Caco-2 (cell line): Measurements from ENCODE around the gene ITPRIPL1. TPM values are rescaled to one million over a fixed set of nuclear protein-coding genes. Genes with fewer than 3 reads are reported as not detected.

Experiments used
- BruUV-seq: library from RNA; stranded (reverse); fragments of 400-500 nt; replicated peaks from 2 replicates; lab custom pipeline; 2021; lab: Mats Ljungman, UMichigan
- CTCF ChIA-PET: fragments of 300-600 bp; sonication (Branson Sonifier 250); formaldehyde crosslinking; loops from one replicate; lab custom pipeline; 2022; ENCODE audit warnings: antibody characterized with exemption; lab: Charles Lee
- POLR2A ChIA-PET: fragments of 300-600 bp; sonication (Branson Sonifier 250); formaldehyde crosslinking; loops from one replicate; lab custom pipeline; 2022; ENCODE audit warnings: antibody characterized with exemption; lab: Charles Lee
- DNase-seq, 2 experiments: peaks; one replicate each; pipeline versions ENCODE4 v3.0.0 to v3.0.0-alpha.2; 2020 to 2022
- H3K27me3 ChIP-seq: replicated peaks from 2 replicates; pipeline ENCODE4 v1.6.0; 2011; ENCODE audit warnings: low read length; ENCODE audit not compliant: control insufficient read depth, insufficient read depth
- H3K36me3 ChIP-seq: 2 replicates; pipeline ENCODE4 v1.5.1; 2011; ENCODE audit warnings: low read length; ENCODE audit not compliant: control insufficient read depth, insufficient read depth
- H3K4me1 ChIP-seq: fragments of 250-450 bp; sonication (Bioruptor Pico); 2 replicates; pipeline ENCODE4 v1.5.1; 2020; ENCODE audit warnings: mild to moderate bottlenecking
- H3K4me3 ChIP-seq: 2 replicates; pipeline ENCODE4 v1.5.1; 2011; ENCODE audit warnings: low read depth, mild to moderate bottlenecking, control low read depth, low read length
- H3K9me3 ChIP-seq: fragments of 250-450 bp; sonication (Bioruptor Pico); 2 replicates; pipeline ENCODE4 v1.5.1; 2020; ENCODE audit warnings: mild to moderate bottlenecking, moderate library complexity
- H3K27ac Mint-ChIP-seq: one replicate; pipeline ENCODE4 v1.8.0; 2022; ENCODE audit warnings: mixed read lengths; ENCODE audit not compliant: unreplicated experiment
- H3K27me3 Mint-ChIP-seq: one replicate; pipeline ENCODE4 v1.8.0; 2022; ENCODE audit warnings: mixed read lengths; ENCODE audit not compliant: insufficient read depth, unreplicated experiment
- H3K36me3 Mint-ChIP-seq: one replicate; pipeline ENCODE4 v1.8.0; 2022; ENCODE audit warnings: mild to moderate bottlenecking, mixed read lengths; ENCODE audit not compliant: insufficient read depth, unreplicated experiment
- H3K4me1 Mint-ChIP-seq: one replicate; pipeline ENCODE4 v1.8.0; 2022; ENCODE audit warnings: low read depth, mixed read lengths; ENCODE audit not compliant: unreplicated experiment
- H3K4me3 Mint-ChIP-seq: one replicate; pipeline ENCODE4 v1.8.0; 2022; ENCODE audit warnings: mild to moderate bottlenecking, moderate library complexity, mixed read lengths; ENCODE audit not compliant: unreplicated experiment
- H3K9me3 Mint-ChIP-seq: one replicate; pipeline ENCODE4 v1.8.0; 2022; ENCODE audit warnings: mixed read lengths; ENCODE audit not compliant: unreplicated experiment
- CTCF ChIP-seq, 2 experiments: fragments of 200-600 bp in 1 of 2; IDR thresholded peaks; 1 replicate in 1 of 2; 2 replicates in 1 of 2; pipeline versions ENCODE4 v1.5.1 to v1.8.0; 2011 to 2022; ENCODE audit warnings: antibody characterized with exemption in 1 of 2, control low read depth in 1 of 2, inconsistent platforms in 1 of 2, low read depth in 1 of 2, low read length in 1 of 2, mild to moderate bottlenecking in 1 of 2, moderate library complexity in 1 of 2; ENCODE audit not compliant: insufficient read depth in 1 of 2, severe bottlenecking in 1 of 2, unreplicated experiment in 1 of 2
- intact Hi-C: fragments of 100-400 bp; cut with micrococcal nuclease; formaldehyde crosslinking; loops from one replicate; pipeline ENCODE4 v1.10.0; 2022; ENCODE audit not compliant: unreplicated experiment
- total RNA-seq: library from RNA; stranded (reverse); gene quantifications from 2 replicates; pipeline ENCODE4 v1.2.3, GENCODE V29; 2022

Gene ITPRIPL1
- total RNA-seq, 1 experiment from 2014 or later: 1.9 TPM

- no peak for TF ChIP-seq CTCF (IDR thresholded peaks at IDR 0.05; ENCODE audit: insufficient read depth in 1 of 2, low read depth in 1 of 2, low read length in 1 of 2, severe bottlenecking in 1 of 2, unreplicated experiment in 1 of 2)
- POLR2A ChIA-PET: no interaction called here
- intact Hi-C loops: no loop called here
- no peaks in the 10 kb centered on the region for H3K27me3 Mint-ChIP-seq
- no TSS peak for BruUV-seq
- Histone ChIP-seq H3K9me3 (no peaks in the 10 kb centered on the region), H3K27me3 (no peaks in the 10 kb centered on the region), H3K4me3 (no peak overlapping the region), H3K4me1 (no peaks in the 10 kb centered on the region), H3K36me3 (peaks cover 10% of the 10 kb centered on the region)
- peaks cover 93% of the 10 kb centered on the region for H3K36me3 Mint-ChIP-seq
- no peak overlapping the region for H3K4me3 Mint-ChIP-seq
- no peaks in the 10 kb centered on the region for H3K4me1 Mint-ChIP-seq
- no peaks in the 10 kb centered on the region for H3K9me3 Mint-ChIP-seq
- CTCF ChIA-PET: no interaction called here
- no peak for DNase-seq
- H3K27ac Mint-ChIP-seq: no peak overlapping the region
Measured at GRCh38 chr2:96296925-96297324, 28.2 kb upstream of the ITPRIPL1 start.

GRCh38 chr2:96301865-96302264 is 23.3 kb upstream of the ITPRIPL1 start:
- Mint-ChIP-seq H3K4me3 (no peak overlapping the region), H3K27ac (no peak overlapping the region), H3K4me1 (peaks cover 17% of the 10 kb centered on the region), H3K9me3 (no peaks in the 10 kb centered on the region), H3K27me3 (no peaks in the 10 kb centered on the region), H3K36me3 (peaks cover 88% of the 10 kb centered on the region)
- Histone ChIP-seq H3K27me3 (no peaks in the 10 kb centered on the region), H3K36me3 (peaks cover 7% of the 10 kb centered on the region), H3K4me1 (no peaks in the 10 kb centered on the region), H3K9me3 (no peaks in the 10 kb centered on the region), H3K4me3 (no peak overlapping the region)
- no peak for DNase-seq
- TF ChIP-seq CTCF (IDR thresholded peaks at IDR 0.05; ENCODE audit: insufficient read depth in 1 of 2, low read depth in 1 of 2, low read length in 1 of 2, severe bottlenecking in 1 of 2, unreplicated experiment in 1 of 2): no peak
- POLR2A ChIA-PET: interaction anchor here (0.6 kb wide), 1 partner anchor 8 kb away, joined by 6 read pairs; no protein-coding TSS in a partner anchor
- intact Hi-C loops: no loop called here
- BruUV-seq: no TSS peak
- CTCF ChIA-PET: no interaction called here

GRCh38 chr2:96304606-96305005 is 20.5 kb upstream of the ITPRIPL1 start:
- TF ChIP-seq CTCF (IDR thresholded peaks at IDR 0.05; ENCODE audit: insufficient read depth in 1 of 2, low read depth in 1 of 2, low read length in 1 of 2, severe bottlenecking in 1 of 2, unreplicated experiment in 1 of 2): no peak
- CTCF ChIA-PET: no interaction called here
- H3K4me1 ChIP-seq: no peaks in the 10 kb centered on the region

More at GRCh38 chr2:96304606-96305005, 20.5 kb upstream of the ITPRIPL1 start:
- Histone ChIP-seq H3K4me3 (peak overlapping the region; percentile 51), H3K27me3 (no peaks in the 10 kb centered on the region), H3K9me3 (no peaks in the 10 kb centered on the region), H3K36me3 (peaks cover 7% of the 10 kb centered on the region)
- Mint-ChIP-seq H3K4me1 (peaks cover 17% of the 10 kb centered on the region), H3K4me3 (peak overlapping the region; percentile 96), H3K27ac (peak overlapping the region; percentile 99), H3K36me3 (peaks cover 61% of the 10 kb centered on the region), H3K9me3 (no peaks in the 10 kb centered on the region), H3K27me3 (no peaks in the 10 kb centered on the region)
- DNase-seq: no peak
- intact Hi-C loops: loop anchor here (1.0 kb wide), 3 partner anchors 31 to 205 kb away; partner anchors contain the start of genes CIAO1 and NCAPH
- no TSS peak for BruUV-seq
- POLR2A ChIA-PET: interaction anchor here (1.2 kb wide), 1 partner anchor 31 kb away, joined by 13 read pairs; the partner anchor contains the start of gene NCAPH
